ENCODE data around the gene PIEZO2.

The PIEZO2 gene

GRCh38 chr18:10705786-10706185 is 443.6 kb downstream of the PIEZO2 start:
- in situ Hi-C loops (cut with HindIII; ENCODE audit: low sequenced_read_pairs) = no loop called here

GRCh38 chr18:10705291-10705690 is 444.1 kb downstream of the PIEZO2 start:
- in situ Hi-C loops (cut with HindIII; ENCODE audit: low sequenced_read_pairs) = no loop called here

DNA sequence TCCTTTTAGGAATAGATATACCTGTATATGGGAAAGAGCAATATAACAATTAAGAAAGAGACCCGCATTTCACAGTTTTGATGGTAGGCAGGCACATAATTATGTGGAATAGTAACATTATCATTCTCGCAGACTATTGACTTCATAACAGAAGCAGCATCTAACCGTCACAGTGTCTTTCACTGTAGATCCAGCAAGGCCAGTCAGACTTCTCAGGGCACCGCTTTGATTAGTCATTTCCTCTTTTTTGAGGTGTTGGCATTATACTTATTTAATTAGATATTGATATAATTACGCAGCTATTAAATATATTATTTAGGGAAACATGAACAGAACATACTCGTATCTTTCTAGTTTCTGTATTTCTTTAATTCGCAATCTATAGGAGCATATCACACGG is 447.2 kb downstream of the PIEZO2 start:
- in situ Hi-C loops (cut with HindIII; ENCODE audit: low sequenced_read_pairs) = no loop called here

- in situ Hi-C loops (cut with HindIII; ENCODE audit: low sequenced_read_pairs) = no loop called here
Observed at GRCh38 chr18:10690366-10690765, 459.0 kb downstream of the PIEZO2 start.

DNA sequence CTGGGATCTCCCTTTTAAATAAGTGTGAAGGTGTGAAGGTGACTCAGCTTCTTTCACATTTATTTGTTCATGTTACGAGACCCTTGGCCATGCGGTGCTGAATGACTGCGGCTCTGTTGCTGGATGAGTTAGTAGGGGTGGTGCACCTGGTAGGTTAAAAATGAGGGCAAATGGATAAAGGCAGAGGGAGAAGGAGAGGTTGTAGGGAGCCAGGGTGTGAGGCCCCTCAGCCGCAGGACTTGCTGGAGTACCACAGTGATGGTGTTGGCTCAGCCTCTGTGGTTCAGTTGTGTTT is 459.4 kb downstream of the PIEZO2 start:
- in situ Hi-C loops (cut with HindIII; ENCODE audit: low sequenced_read_pairs) = no loop called here

- in situ Hi-C loops (cut with HindIII; ENCODE audit: low sequenced_read_pairs) = no loop called here
Observed at GRCh38 chr18:10689236-10690034, 459.9 kb downstream of the PIEZO2 start.

GRCh38 chr18:10688766-10689165 is 460.6 kb downstream of the PIEZO2 start:
- in situ Hi-C loops (cut with HindIII; ENCODE audit: low sequenced_read_pairs) = no loop called here

DNA sequence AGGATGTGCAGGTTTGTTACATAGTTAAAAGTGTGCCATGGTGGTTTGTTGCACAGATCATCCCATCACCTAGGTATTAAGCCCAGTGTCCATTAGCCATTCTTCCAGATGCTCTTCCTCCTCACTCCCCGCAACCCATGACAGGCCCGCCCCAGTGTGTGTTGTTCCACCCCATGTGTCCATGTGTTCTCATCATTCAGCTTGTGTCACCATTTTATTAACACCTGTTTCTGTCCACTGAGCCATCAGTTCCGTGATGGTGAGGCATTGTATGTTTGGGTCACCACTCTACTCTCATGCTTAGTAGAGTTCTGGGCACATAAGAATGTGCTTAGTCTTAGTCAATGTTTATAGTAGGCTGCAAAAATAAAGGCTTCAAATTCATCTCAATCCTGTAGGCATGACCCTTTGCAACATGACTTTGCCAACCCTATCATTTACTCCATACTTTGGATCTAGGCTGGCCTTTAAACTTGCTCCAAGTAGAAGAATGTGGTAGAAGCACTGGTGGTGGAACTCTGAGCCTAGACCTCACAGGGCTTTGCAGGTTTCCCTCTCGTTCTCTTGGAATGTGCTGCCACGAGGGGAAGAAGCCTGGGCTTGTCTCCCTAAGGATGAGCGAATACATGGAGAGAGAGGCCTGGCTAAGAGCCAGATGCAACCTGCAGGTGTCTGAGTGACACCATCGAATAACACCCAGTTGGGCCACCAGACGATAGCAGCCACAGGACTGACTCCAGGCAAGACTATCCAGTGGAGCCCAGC is 462.0 kb downstream of the PIEZO2 start:
- in situ Hi-C loops (cut with HindIII; ENCODE audit: low sequenced_read_pairs) = no loop called here

GRCh38 chr18:10686308-10686707 is 463.1 kb downstream of the PIEZO2 start:
- in situ Hi-C loops (cut with HindIII; ENCODE audit: low sequenced_read_pairs) = no loop called here

DNA sequence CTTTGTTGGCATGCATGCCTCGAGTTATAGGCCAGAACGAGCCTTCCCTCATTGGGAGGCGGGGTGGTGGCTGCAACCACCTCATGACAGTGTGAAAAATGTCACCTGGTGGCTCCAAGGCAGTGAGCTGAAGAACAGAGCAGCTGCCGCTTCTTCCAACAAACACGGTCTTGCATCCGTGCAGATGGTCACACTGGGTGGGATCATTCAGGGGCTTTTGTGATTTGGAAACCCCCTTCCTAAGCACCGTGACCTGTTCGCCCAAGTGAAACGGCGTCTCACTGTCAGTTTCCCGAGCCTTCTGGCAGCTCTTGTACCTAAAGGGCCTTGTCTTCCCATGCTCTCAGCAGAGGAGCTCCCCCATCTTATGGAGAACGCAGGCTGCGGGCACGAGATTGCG is 463.9 kb downstream of the PIEZO2 start:
- in situ Hi-C loops (cut with HindIII; ENCODE audit: low sequenced_read_pairs) = no loop called here

DNA sequence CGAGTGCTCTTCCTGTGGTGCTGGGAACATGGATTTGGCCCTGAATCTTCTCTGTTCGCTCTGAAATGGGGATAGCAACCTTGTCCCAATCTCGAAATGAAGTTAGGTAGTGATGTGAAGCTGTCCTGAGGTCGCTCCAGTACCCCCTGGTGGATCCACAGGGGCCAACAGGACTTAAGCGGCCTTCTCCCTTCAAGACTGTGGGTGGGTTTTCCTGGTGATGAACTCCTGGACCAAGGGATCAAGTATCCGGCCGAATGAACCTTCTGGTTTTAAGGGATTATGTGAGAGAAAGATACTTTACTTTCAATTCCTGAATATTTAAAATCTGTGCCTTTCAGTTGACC is 467.0 kb downstream of the PIEZO2 start:
- in situ Hi-C loops (cut with HindIII; ENCODE audit: low sequenced_read_pairs) = no loop called here

DNA sequence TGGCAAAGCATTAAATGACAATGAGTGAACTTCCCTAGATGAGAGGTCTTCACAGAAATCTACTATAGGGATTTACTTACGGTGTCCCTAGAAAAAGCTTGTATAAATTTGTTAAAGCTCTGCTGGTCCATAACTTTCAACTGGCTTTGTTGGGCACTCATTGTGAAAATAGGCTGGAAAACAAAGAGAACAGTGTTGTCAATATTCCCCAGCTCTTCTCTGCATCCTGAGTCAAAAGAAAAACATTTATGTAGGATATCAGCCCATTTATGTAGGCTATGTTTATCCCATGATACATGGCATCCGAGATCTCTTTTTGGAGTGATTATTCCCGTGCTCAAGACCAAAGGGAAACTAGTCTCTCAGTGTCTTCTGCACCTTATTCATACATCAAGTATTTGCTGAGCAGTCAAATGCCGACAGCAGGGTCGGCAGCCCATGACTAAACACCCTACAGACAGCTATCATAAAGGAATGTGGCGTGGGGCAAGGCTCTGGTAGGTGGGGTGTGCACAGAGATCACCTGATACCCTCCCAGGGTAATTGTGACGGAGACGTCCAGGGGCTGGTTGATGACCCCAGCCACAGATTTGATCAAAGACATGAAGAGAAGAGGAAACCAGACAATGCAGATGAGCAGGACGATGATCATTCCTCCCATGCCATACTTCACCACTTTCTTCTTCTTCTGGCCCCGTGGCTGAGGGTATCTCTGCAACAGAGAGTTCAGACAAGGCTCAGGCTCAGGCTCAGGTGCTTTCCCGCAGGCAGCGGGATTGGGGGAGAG is 467.6 kb downstream of the PIEZO2 start:
- in situ Hi-C loops (cut with HindIII; ENCODE audit: low sequenced_read_pairs) = no loop called here

DNA sequence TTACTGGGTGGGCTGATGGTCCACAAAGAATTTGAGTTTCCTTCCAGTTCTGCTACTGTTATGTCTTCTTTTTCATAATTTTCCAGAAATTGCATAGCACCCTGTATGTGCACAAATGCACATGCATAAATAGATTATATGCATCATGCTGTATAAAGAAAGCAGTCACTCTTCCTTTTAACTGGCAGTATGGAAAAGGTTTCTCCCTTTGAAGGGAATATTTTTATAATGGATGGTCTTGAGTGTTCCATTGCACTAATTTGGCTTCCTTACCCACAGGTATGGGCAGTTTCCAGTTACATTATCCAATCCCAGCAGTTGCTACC is 469.1 kb downstream of the PIEZO2 start:
- in situ Hi-C loops (cut with HindIII; ENCODE audit: low sequenced_read_pairs) = no loop called here

DNA sequence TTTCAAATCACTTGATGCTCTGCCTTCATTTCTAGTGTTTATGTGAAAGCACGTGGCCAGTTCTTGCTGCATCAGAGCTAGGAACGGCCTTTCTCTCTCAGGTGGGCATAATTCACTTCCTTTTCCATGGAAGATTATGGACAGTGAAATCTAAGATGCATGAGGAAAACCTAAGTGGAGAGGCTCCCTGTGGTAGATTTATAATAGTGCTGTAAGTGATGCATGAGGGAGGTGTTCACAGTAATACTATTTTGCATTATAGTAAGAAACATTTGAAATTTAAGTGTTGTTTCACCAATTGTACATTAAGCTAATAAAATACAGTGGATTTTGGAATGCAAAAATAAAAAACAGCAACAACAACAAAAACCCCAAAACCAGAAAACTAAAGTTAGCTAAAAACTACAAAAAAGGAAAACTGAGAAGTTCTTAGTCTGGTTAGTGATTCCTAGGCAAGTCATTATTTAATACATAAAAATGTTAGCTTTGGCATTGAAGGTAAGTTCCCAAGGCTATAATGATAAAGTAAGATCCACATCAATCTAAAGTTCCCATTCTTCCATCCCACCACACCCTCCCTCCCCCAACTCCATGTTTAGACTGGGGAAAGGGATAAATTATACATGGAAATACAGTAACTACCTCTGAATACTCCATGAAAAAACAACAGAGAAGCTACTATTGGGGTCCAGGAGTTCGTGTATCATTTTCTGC is 469.7 kb downstream of the PIEZO2 start:
- in situ Hi-C loops (cut with HindIII; ENCODE audit: low sequenced_read_pairs) = no loop called here

GRCh38 chr18:10671441-10671840 is 477.9 kb downstream of the PIEZO2 start:
- in situ Hi-C loops (cut with HindIII; ENCODE audit: low sequenced_read_pairs) = no loop called here

GRCh38 chr18:10670856-10671255 is 478.5 kb downstream of the PIEZO2 start:
- in situ Hi-C loops (cut with HindIII; ENCODE audit: low sequenced_read_pairs) = no loop called here

DNA sequence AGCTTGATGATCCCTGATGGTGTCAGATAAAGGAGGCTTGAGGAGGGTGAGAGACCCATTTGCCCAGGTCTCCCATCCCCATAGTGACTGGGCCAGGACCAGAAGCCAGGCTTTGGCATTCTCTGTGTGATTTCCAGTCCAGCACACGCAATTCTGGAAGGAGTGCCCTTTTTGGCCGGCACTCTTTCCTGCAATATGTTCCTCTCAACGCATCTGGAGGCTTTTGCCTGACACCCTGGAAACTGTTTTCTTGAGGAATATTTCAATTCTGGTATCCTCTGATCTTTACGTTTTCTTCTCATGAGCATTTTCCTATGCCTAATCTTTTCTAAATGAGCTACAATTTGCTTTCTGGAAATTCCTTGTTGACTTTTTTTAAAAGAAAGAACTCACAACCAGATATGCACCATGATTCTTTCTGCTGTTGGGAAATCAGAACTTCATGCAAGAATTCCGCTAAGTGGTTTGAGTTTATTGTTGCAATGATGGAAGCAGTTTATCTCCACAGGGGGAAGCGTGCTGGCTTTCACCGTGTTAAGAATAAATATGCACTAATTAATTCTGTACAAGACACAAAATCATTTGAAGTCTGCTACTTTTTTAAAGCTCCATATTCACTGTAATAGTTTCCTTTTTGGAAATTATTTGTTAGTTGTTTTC is 479.8 kb downstream of the PIEZO2 start:
- in situ Hi-C loops (cut with HindIII; ENCODE audit: low sequenced_read_pairs) = no loop called here

DNA sequence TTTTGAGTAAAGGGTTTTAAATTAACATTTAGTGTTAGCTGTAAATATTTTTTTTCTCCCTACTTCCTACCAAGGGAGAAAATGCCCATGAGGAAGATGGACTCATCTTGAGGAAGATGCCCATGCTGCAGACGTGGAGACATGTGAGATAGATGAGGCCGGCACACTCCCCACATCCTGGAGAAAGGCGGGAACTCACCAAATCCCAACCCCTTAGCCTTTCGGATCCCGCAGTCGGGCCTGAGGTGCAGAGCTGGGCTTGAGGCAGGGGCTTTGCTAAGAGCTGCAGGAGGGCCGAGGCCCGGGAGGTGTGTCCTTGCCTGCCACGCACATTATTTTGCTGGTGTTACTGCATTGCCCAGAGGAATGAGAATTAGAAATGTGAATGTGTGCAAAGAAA is 485.6 kb downstream of the PIEZO2 start:
- in situ Hi-C loops (cut with HindIII; ENCODE audit: low sequenced_read_pairs) = loop anchor here (5.0 kb wide), 1 partner anchor 89 kb away; no protein-coding TSS in a partner anchor

- in situ Hi-C loops (cut with HindIII; ENCODE audit: low sequenced_read_pairs) = loop anchor here (5.0 kb wide), 1 partner anchor 91 kb away; no protein-coding TSS in a partner anchor
Observed at GRCh38 chr18:10661317-10661716, 488.1 kb downstream of the PIEZO2 start.

GRCh38 chr18:10660179-10660884 is 489.0 kb downstream of the PIEZO2 start:
- in situ Hi-C loops (cut with HindIII; ENCODE audit: low sequenced_read_pairs) = loop anchor here (5.0 kb wide), 1 partner anchor 92 kb away; no protein-coding TSS in a partner anchor

All from endothelial cell of hepatic sinusoid (primary cell).